ENCODE data around the gene SPIC.
A peak's percentile ranks its signal among the peaks of the same experiment; 100 is the strongest.
"Not testable (repeated sequence)": the region's sequence is repeated elsewhere in the genome, so short reads cannot be mapped to it uniquely, and the experiment has no call there.

The SPIC gene

DNA sequence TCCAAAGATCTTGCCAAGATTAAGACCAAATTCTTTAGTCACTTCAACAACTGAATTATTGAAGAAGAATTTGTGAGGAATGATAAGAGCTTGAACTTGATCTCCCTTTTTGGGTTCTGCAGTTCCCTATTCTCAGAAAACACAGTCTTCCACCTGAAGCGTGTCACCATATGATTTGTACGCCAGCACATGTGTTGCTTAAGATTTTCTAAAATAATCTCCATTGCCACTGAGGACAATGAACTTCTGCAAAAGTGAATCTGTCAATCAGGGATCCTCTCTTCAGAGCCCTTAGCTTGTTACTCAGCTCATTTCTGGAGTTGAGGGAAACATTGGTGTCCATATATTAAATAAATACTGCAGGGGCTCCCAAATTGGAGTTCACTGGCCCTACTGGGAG is 4.2 kb upstream of the SPIC start:
- Histone ChIP-seq H3K27ac (ENCODE audit: low read length) (no peak overlapping the region), H3K4me3 (ENCODE audit: low read length) (no peak overlapping the region), H4K20me1 (ENCODE audit: insufficient read depth, low read length) (no peaks in the 10 kb centered on the region), H3K36me3 (replicated peaks; ENCODE audit: low read depth, low read length) (no peaks in the 10 kb centered on the region), H2AFZ (ENCODE audit: low read depth, low read length) (no peak overlapping the region), H3K4me2 (ENCODE audit: low read length) (no peak overlapping the region), H3K4me1 (ENCODE audit: low read length) (peaks cover 25% of the 10 kb centered on the region), H3K9ac (ENCODE audit: low read length) (no peak overlapping the region), H3K27me3 (ENCODE audit: low read depth, low read length) (no peaks in the 10 kb centered on the region), H3K79me2 (ENCODE audit: low read length) (peaks cover 7% of the 10 kb centered on the region), H3K9me3 (ENCODE audit: insufficient read depth, low read length) (no peaks in the 10 kb centered on the region)
- TF ChIP-seq EZH2phosphoT487 (IDR thresholded peaks at IDR 0.05; ENCODE audit: low read depth): no peak
- TF ChIP-seq CTCF (IDR thresholded peaks at IDR 0.05; ENCODE audit: low read depth, low read length): no peak

GRCh38 chr12:101471878-101472277 is 3.3 kb upstream of the SPIC start:
- H3K27me3 ChIP-seq (ENCODE audit: low read depth, low read length); H4K20me1 ChIP-seq (ENCODE audit: insufficient read depth, low read length); H3K4me3 ChIP-seq (ENCODE audit: low read length); H3K27ac ChIP-seq (ENCODE audit: low read length); H3K9me3 ChIP-seq (ENCODE audit: insufficient read depth, low read length); H3K36me3 ChIP-seq (replicated peaks; ENCODE audit: low read depth, low read length); H3K4me2 ChIP-seq (ENCODE audit: low read length); H2AFZ ChIP-seq (ENCODE audit: low read depth, low read length); H3K9ac ChIP-seq (ENCODE audit: low read length): not testable (repeated sequence)
- H3K79me2 ChIP-seq (ENCODE audit: low read length): peaks cover 11% of the 10 kb centered on the region
- peaks cover 22% of the 10 kb centered on the region for H3K4me1 ChIP-seq (ENCODE audit: low read length)

GRCh38 chr12:101474248-101474647 is 888 bp upstream of the SPIC start:
- peaks cover 11% of the 10 kb centered on the region for H3K36me3 ChIP-seq (replicated peaks; ENCODE audit: low read depth, low read length)
- H4K20me1 ChIP-seq (ENCODE audit: insufficient read depth, low read length): no peaks in the 10 kb centered on the region
- peak overlapping the region; percentile 86 for H3K27ac ChIP-seq (ENCODE audit: low read length)
- H3K9me3 ChIP-seq (ENCODE audit: insufficient read depth, low read length): no peaks in the 10 kb centered on the region
- no peak for TF ChIP-seq EZH2phosphoT487 (IDR thresholded peaks at IDR 0.05; ENCODE audit: low read depth)
- no peak for TF ChIP-seq CTCF (IDR thresholded peaks at IDR 0.05; ENCODE audit: low read depth, low read length)
- peak overlapping the region; percentile 92 for H3K4me2 ChIP-seq (ENCODE audit: low read length)
- peak overlapping the region; percentile 84 for H2AFZ ChIP-seq (ENCODE audit: low read depth, low read length)
- peaks cover 22% of the 10 kb centered on the region for H3K4me1 ChIP-seq (ENCODE audit: low read length)
- H3K4me3 ChIP-seq (ENCODE audit: low read length): peak overlapping the region; percentile 93
- no peaks in the 10 kb centered on the region for H3K27me3 ChIP-seq (ENCODE audit: low read depth, low read length)
- H3K79me2 ChIP-seq (ENCODE audit: low read length): peaks cover 16% of the 10 kb centered on the region
- peak overlapping the region; percentile 91 for H3K9ac ChIP-seq (ENCODE audit: low read length)

GRCh38 chr12:101475751-101476305 is 692 bp downstream of the SPIC start:
- H3K4me2 ChIP-seq (ENCODE audit: low read length): peak overlapping the region; percentile 92
- H3K27me3 ChIP-seq (ENCODE audit: low read depth, low read length): no peaks in the 10 kb centered on the region
- TF ChIP-seq EZH2phosphoT487 (IDR thresholded peaks at IDR 0.05; ENCODE audit: low read depth) (no peak), CTCF (IDR thresholded peaks at IDR 0.05; ENCODE audit: low read depth, low read length) (no peak)
- H3K4me1 ChIP-seq (ENCODE audit: low read length): peaks cover 22% of the 10 kb centered on the region
- peaks cover 16% of the 10 kb centered on the region for H3K79me2 ChIP-seq (ENCODE audit: low read length)
- no peaks in the 10 kb centered on the region for H3K9me3 ChIP-seq (ENCODE audit: insufficient read depth, low read length)
- H3K4me3 ChIP-seq (ENCODE audit: low read length): peak overlapping the region; percentile 93
- H2AFZ ChIP-seq (ENCODE audit: low read depth, low read length): peak overlapping the region; percentile 91
- no peaks in the 10 kb centered on the region for H4K20me1 ChIP-seq (ENCODE audit: insufficient read depth, low read length)
- peak overlapping the region; percentile 86 for H3K27ac ChIP-seq (ENCODE audit: low read length)
- peaks cover 22% of the 10 kb centered on the region for H3K36me3 ChIP-seq (replicated peaks; ENCODE audit: low read depth, low read length)
- H3K9ac ChIP-seq (ENCODE audit: low read length): peak overlapping the region; percentile 91

Measured in OCI-LY3 (cell line).